Upper lobe of left lung (tissue), 4 donors: ENCODE data around the gene FCN1.

Source experiments
- EP300 ChIP-seq, 4 donors: sonication (generic); formaldehyde crosslinking; IDR thresholded peaks; one replicate each; pipeline ENCODE4 v1.5.1; 2017; ENCODE audit warnings: antibody characterized with exemption in 4 of 4, control low read depth in 2 of 4
- TF ChIP-seq, protein P1 (sequence below), 6 experiments: fragments of 450-650 bp in 4 of 6; fragments of 200-600 bp in 2 of 6; sonication (generic) in 2 of 6; IDR thresholded peaks; one replicate each; pipeline ENCODE4 v1.5.1; 2016 to 2019; ENCODE audit warnings: antibody characterized with exemption in 6 of 6

DNA sequence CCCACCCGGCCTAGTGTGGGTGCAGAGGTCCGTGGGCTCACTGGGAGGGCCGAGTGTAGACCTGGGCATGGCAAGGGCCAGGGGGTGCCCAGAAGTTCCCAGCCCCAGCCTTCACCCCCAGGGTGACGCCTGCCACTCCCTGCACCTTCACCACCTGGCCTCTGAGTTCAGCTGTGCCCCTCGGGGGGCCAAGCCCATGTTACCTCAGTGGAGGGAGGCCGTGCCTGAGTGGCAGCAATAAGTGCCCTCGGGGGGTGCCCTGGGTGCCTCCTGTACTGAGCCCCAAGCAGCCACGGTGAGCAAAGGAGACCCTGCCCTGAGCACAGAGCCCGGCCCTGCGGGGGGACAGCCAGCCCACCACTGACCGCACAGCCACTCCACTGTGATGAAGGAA, 47.4 kb downstream of the FCN1 start:
- no peak for TF ChIP-seq EP300 (IDR thresholded peaks at IDR 0.05)
- TF ChIP-seq, protein P1, sequence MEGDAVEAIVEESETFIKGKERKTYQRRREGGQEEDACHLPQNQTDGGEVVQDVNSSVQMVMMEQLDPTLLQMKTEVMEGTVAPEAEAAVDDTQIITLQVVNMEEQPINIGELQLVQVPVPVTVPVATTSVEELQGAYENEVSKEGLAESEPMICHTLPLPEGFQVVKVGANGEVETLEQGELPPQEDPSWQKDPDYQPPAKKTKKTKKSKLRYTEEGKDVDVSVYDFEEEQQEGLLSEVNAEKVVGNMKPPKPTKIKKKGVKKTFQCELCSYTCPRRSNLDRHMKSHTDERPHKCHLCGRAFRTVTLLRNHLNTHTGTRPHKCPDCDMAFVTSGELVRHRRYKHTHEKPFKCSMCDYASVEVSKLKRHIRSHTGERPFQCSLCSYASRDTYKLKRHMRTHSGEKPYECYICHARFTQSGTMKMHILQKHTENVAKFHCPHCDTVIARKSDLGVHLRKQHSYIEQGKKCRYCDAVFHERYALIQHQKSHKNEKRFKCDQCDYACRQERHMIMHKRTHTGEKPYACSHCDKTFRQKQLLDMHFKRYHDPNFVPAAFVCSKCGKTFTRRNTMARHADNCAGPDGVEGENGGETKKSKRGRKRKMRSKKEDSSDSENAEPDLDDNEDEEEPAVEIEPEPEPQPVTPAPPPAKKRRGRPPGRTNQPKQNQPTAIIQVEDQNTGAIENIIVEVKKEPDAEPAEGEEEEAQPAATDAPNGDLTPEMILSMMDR (IDR thresholded peaks at IDR 0.05): no peak
